ENCODE measurements around the gene NKTR.

DNA sequence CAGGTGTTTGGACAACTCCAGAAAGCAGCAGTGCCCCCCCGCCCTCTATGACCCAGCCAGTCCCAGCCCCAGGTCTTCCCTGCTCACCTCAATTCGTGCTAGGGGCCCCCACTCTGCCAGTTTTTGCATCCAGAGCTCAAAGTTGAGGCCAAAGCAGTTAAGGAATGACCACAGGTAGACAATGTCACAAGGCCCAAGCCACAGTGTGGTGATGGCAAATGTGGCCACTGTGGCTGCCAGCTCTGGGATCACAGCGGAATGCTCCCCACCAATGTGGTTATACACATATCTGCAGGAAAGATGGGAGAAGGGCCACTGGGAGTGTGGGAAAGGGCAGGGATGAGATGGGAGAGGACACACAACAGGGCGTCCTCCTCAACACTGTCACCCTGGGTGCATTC lies 93.0 kb downstream of the NKTR start:
- no peak for TF ChIP-seq POLR2A (IDR thresholded peaks at IDR 0.05; ENCODE audit: low read length)
- no peak for TF ChIP-seq GATA1 (IDR thresholded peaks at IDR 0.05; ENCODE audit: low read depth, low read length)

Data from erythroblast (primary cell).